Heart left ventricle (tissue), 13 donors: ENCODE measurements around the gene TBX1.

Source experiments
- POLR2A ChIP-seq, 2 donors: fragments of 450-650 bp; IDR thresholded peaks; one replicate each; pipeline ENCODE4 v1.6.1; 2017; ENCODE audit warnings: antibody characterized with exemption in 2 of 2, mild to moderate bottlenecking in 2 of 2, moderate library complexity in 2 of 2
- TF ChIP-seq, protein P1 (sequence below), 12 donors: fragments of 200-600 bp; sonication (generic) in 4 of 12; IDR thresholded peaks; one replicate each; pipeline versions ENCODE4 v1.5.0 to v1.8.0; 2018 to 2022; ENCODE audit warnings: antibody characterized with exemption in 12 of 12, mild to moderate bottlenecking in 5 of 12
- donor health status: ischemic (EF 13 %, LVEDD 7.1; RV severe dilation, severe dysfunction).
- donor health status: DM: no; HTN: yes; CAD: no.
- donor health status: DM: no; HTN: no; CAD: no.
- donor health status: ischemic (EF 25% LVEDD 6.9; RV normal size, moderate dysfunction).
- donor health status: ischemic (EF 25% LVEDD 5.7; RV mildly dilated, moderate dysfunction).
- donor health status: ischemic (EF 35%, LVEDD 5.7; RV mildly dilated, moderate dysfunction).
- donor health status: nonischemic (EF 11% LVEDD 7.7; RV severe dilation, severe dysfunction).
- donor health status: DM: yes; HTN: yes; CAD: no.
- donor health status: PGD.
- donor health status: ischemic (EF 29% LVEDD 5.4; RV normal size, mild dysfunction).
- donor health status: nonischemic (EF 23%, LVEDD 6.1; RV moderate dilation, normal function).

DNA sequence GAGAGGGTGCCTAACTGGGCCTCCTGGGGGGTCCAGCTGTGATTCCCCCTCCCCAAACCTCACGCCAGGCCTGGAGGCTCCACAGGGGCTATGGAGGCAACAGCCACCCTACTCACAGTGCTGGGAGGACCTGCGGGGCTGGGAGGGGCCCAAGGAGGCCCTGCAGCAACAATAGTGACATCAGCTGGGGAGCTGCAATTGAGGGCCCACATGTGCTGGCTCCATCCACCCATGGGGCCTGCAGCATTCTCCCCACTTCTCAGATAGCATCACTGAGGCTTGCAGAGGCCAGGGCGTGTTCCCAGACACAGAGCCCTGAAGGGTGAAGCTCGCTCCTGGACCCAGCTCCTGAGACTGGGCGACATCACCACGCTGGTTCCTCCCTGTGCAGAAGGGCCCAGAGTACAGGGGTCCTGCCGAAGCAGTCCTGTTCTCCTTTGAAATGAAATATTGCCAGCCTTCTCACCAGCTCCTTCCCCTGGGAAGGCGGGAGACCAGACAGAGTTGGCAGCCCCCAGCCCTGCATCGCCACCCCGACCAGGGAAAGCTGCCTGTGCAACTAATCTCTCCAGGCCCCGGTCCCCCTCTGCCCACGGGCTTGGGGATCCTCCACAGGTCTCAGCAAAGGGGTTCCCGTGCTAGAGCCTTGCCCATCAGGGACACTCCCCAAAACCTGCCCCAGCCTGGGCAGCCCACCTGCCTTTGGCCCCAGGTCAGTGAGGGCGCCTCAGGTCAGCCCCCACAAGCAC, 8.9 kb upstream of the TBX1 start:
- TF ChIP-seq POLR2A (IDR thresholded peaks at IDR 0.05): no peak
- TF ChIP-seq, protein P1, sequence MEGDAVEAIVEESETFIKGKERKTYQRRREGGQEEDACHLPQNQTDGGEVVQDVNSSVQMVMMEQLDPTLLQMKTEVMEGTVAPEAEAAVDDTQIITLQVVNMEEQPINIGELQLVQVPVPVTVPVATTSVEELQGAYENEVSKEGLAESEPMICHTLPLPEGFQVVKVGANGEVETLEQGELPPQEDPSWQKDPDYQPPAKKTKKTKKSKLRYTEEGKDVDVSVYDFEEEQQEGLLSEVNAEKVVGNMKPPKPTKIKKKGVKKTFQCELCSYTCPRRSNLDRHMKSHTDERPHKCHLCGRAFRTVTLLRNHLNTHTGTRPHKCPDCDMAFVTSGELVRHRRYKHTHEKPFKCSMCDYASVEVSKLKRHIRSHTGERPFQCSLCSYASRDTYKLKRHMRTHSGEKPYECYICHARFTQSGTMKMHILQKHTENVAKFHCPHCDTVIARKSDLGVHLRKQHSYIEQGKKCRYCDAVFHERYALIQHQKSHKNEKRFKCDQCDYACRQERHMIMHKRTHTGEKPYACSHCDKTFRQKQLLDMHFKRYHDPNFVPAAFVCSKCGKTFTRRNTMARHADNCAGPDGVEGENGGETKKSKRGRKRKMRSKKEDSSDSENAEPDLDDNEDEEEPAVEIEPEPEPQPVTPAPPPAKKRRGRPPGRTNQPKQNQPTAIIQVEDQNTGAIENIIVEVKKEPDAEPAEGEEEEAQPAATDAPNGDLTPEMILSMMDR (IDR thresholded peaks at IDR 0.05): no peak
